Pancreas (tissue), 10 donors: ENCODE data around the gene GORASP2. TPM values are rescaled to one million over a fixed set of nuclear protein-coding genes. Genes with fewer than 3 reads are reported as not detected.

Source experiments
- ATAC-seq, 4 donors: fragments of 200-7000 bp; cut with Tn5 transposase; one replicate each; pipeline versions ENCODE4 v1.8.0 to v1.9.1; 2020; ENCODE audit warnings: mild to moderate bottlenecking in 4 of 4, moderate library complexity in 4 of 4
- DNase-seq, 6 donors: peaks; one replicate each; pipeline ENCODE4 v3.0.0-alpha.2; 2020
- FAIRE-seq: peaks from 2 replicates; lab custom pipeline; 2012; peaks lifted over from hg19 to GRCh38; lab: Jason Lieb, UNC
- H3K27ac ChIP-seq, 4 donors: fragments of 200-600 bp; sonication (generic); 1 replicate in 3 of 4; 2 replicates in 1 of 4; pipeline versions ENCODE4 v1.5.0 to v1.8.0; 2020
- H3K27me3 ChIP-seq, 4 donors: fragments of 200-600 bp; one replicate each; pipeline ENCODE4 v1.8.0; 2021
- H3K36me3 ChIP-seq, 3 donors: fragments of 200-600 bp; sonication (generic) in 1 of 3; one replicate each; pipeline versions ENCODE4 v1.5.0 to v1.8.0; 2020 to 2021
- H3K4me1 ChIP-seq, 3 donors: fragments of 200-600 bp; one replicate each; pipeline ENCODE4 v1.8.0; 2021
- H3K4me3 ChIP-seq, 4 donors: fragments of 200-600 bp; sonication (generic) in 2 of 4; one replicate each; pipeline versions ENCODE4 v1.5.0 to v1.8.0; 2020 to 2021
- H3K9me3 ChIP-seq, 4 donors: fragments of 200-600 bp; one replicate each; pipeline ENCODE4 v1.8.0; 2021
- WGBS, 2 donors: extraction: QIAGEN DNeasy Blood & Tissue Kit; methylation state at CpG; one replicate each; pipeline ENCODE4 v1.1.7; 2013; 5-methylcytosine and 5-hydroxymethylcytosine counted together
- intact Hi-C, 3 donors: fragments of 100-400 bp; cut with DNase I; formaldehyde crosslinking; loops; one replicate each; pipeline versions ENCODE4 v1.11.1 to v1.14.2; 2022
- polyA plus RNA-seq, 2 donors: library from polyadenylated mRNA; stranded (reverse); fragments of 200-250 nt; gene quantifications; one replicate each; pipeline ENCODE4 v1.2.3, GENCODE V29; 2013
- total RNA-seq, 6 donors: library from RNA; stranded (reverse); fragmentation: NEBNext Ultra II Directional in 4 of 6; extraction: Animal tissue kit (Norgen Biotek cat#: 25700) in 4 of 6; gene quantifications; one replicate each; pipeline versions ENCODE4 v1.2.1 to v1.2.4, GENCODE V29; 2021 to 2023
- TF ChIP-seq, protein P1 (sequence below), 4 donors: fragments of 200-600 bp; sonication (generic) in 3 of 4; IDR thresholded peaks; one replicate each; pipeline versions ENCODE4 v1.5.0 to v1.8.0; 2021; ENCODE audit warnings: antibody characterized with exemption in 4 of 4
- donor health status: healthy with polysubstance abuse.
- donor health status: DM: no; HTN: no; CAD: no; lungs with moderate emphysema.
- donor health status: DM: no; HTN: no; CAD: no.
- donor health status: control.
- donor health status: control.
- donor health status: Bipolar disorder and iron deficiency.
- donor health status: DM: yes; HTN: yes; CAD: no.
- donor health status: DM: no; HTN: no; CAD: no.
- donor health status: DM: no; HTN: no; CAD: no.
- donor health status: DM: yes; HTN: yes; CAD: no.

The GORASP2 gene
- total and polyA plus RNA-seq, 8 donors: 22.6 to 52.4 (median 41.0) TPM

DNA sequence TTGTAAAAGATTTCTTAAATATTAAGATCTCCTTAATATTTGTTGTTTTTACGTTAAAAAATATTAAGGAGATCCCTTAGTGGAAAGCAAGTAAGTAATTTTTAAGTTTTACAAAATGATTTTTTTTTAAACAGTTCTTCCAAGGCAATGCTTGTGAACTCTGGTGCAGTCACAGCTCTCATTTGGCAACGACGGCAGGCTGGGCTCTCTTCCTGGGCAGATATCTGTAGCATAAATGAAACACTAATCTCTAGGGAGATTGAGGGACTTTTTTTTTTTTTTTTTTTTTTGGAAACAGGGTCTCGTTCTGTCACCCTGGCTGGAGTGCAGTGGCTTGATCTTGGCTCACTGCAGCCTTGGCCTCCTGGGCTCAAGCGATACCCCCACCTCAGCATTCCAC lies 38.5 kb downstream of the GORASP2 start:
- FAIRE-seq (no peak), ATAC-seq (no peak), DNase-seq (no peak)
- intact Hi-C loops: loop anchor here in 1 of 3 donors (5.0 kb wide), 1 partner anchor 450 kb away; no protein-coding TSS in a partner anchor
- TF ChIP-seq, protein P1, sequence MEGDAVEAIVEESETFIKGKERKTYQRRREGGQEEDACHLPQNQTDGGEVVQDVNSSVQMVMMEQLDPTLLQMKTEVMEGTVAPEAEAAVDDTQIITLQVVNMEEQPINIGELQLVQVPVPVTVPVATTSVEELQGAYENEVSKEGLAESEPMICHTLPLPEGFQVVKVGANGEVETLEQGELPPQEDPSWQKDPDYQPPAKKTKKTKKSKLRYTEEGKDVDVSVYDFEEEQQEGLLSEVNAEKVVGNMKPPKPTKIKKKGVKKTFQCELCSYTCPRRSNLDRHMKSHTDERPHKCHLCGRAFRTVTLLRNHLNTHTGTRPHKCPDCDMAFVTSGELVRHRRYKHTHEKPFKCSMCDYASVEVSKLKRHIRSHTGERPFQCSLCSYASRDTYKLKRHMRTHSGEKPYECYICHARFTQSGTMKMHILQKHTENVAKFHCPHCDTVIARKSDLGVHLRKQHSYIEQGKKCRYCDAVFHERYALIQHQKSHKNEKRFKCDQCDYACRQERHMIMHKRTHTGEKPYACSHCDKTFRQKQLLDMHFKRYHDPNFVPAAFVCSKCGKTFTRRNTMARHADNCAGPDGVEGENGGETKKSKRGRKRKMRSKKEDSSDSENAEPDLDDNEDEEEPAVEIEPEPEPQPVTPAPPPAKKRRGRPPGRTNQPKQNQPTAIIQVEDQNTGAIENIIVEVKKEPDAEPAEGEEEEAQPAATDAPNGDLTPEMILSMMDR (IDR thresholded peaks at IDR 0.05): no peak
- Histone ChIP-seq H3K27me3 (no peaks in the 10 kb centered on the region), H3K9me3 (no peaks in the 10 kb centered on the region), H3K27ac (no peak overlapping the region), H3K4me3 (no peak overlapping the region), H3K36me3 (peaks cover 6 to 37% (median 36%) of the 10 kb centered on the region in 3 donors), H3K4me1 (no peaks in the 10 kb centered on the region)
- 78 to 87% methylated on average over 5 of the region's 5 CpGs for WGBS, 2 donors

DNA sequence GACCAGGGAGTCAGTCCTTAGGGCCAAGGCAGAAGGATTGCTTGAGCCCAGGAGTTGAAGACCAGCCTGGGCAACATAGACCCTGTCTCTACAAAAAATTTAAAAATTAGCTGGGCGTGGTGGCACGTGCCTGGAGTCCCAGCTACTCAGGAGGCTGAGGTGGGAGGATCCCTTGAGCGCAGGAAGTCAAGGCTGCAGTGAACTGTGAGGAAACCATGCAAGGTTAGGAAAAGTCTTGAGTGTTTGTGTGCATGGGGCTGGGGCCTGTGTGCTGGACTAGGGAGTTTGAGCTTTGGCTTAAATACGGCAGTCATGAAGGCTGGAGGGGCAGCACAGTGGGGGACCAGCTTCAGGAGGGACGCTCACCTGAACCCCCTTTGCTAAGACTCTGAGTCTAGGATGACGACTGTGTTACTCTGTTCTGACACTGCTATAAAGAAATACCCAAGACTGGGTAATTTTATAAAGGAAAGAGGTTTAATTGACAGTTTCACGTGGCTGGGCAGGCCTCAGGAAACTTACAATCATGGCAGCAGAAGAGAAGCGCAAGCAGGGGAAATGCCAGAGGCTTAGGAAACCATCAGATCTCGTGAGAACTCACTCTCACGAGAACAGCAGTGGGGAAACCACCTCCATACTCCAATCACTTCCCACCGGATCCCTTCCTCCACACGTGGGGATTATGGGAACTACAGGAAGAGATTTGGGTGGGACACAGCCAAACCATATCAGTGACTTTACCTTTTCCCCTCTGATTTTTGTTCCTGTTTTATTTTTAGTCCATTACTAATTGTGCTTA lies 39.4 kb downstream of the GORASP2 start:
- WGBS, 2 donors: 81 to 86% methylated on average over 12 of the region's 12 CpGs
- TF ChIP-seq, protein P1 (IDR thresholded peaks at IDR 0.05): no peak
- DNase-seq (no peak), ATAC-seq (no peak), FAIRE-seq (no peak)
- H3K9me3 ChIP-seq: no peaks in the 10 kb centered on the region
- H3K4me3 ChIP-seq: no peak overlapping the region
- H3K27ac ChIP-seq: no peak overlapping the region
- intact Hi-C loops: loop anchor here in 1 of 3 donors (5.0 kb wide), 1 partner anchor 449 kb away; no protein-coding TSS in a partner anchor
- H3K27me3 ChIP-seq: no peaks in the 10 kb centered on the region
- H3K36me3 ChIP-seq: peaks cover 6 to 30% (median 30%) of the 10 kb centered on the region in 3 donors
- peaks cover 0 to 4% (median 0%) of the 10 kb centered on the region in 3 donors for H3K4me1 ChIP-seq

DNA sequence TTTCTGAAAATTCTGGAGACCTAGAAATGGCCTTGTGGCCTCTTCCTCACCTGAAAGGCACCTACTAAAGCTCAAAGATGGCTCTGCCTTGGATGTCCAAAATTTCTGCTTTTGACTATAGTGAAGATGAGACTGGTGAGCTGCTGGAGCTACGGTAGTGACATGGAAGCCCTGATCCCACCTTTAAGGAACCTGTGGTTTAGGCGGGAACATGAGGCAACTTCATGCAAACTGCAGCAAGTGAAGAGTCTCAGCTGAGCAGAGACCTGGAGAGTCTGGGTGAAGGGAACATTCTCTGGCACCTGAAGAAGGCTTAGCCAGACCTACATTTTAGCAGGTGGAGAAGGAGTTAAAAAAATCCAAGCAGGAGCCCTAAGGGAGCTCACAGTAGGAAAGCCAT lies 40.0 kb downstream of the GORASP2 start:
- TF ChIP-seq, protein P1 (IDR thresholded peaks at IDR 0.05): no peak
- H3K4me1 ChIP-seq: peaks cover 0 to 5% (median 0%) of the 10 kb centered on the region in 3 donors
- peaks cover 3 to 26% (median 24%) of the 10 kb centered on the region in 3 donors for H3K36me3 ChIP-seq
- ATAC-seq: no peak
- intact Hi-C loops: loop anchor here in 1 of 3 donors (5.0 kb wide), 1 partner anchor 448 kb away; no protein-coding TSS in a partner anchor
- H3K27me3 ChIP-seq: no peaks in the 10 kb centered on the region
- no peak overlapping the region for H3K4me3 ChIP-seq
- no peaks in the 10 kb centered on the region for H3K9me3 ChIP-seq
- H3K27ac ChIP-seq: no peak overlapping the region
- no peak for FAIRE-seq
- no peak for DNase-seq
- WGBS, 2 donors: 85 to 93% methylated on average over 2 of the region's 2 CpGs

DNA sequence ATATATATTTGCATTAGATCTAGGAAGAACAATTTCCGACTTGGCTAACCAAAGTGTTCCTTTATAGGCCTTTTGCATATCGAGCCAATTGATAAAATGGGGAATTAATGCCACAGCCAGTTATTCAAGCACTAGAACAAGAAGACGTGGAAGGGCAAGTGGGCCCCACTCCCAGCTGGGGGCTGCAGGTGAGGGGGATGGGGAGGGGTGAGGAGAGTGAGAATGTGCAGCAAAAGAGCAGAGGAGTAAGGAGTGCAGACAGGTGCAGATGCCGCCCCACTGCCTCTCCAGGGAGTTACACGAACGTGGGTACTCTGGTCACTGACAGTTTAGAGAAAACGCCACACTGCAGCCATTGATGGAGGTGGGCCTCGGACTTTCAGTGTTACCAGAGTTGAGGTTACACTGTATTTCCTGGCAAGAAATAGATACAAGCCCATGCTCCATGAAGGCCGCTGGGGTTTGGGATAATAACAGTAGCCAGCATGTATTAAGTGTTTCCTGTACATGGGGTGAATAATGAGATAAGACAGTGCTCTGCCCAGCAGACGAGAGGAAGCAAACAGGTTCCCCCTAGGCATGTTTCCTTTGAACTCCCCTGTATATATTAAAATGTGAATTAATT lies 40.9 kb downstream of the GORASP2 start:
- ATAC-seq: no peak
- no peak for DNase-seq
- WGBS, 2 donors: 56 to 61% methylated on average over 10 of the region's 10 CpGs
- Histone ChIP-seq H3K27me3 (no peaks in the 10 kb centered on the region), H3K9me3 (no peaks in the 10 kb centered on the region), H3K4me1 (peaks cover 0 to 7% (median 0%) of the 10 kb centered on the region in 3 donors), H3K36me3 (peaks cover 3 to 19% (median 17%) of the 10 kb centered on the region in 3 donors), H3K4me3 (no peak overlapping the region), H3K27ac (no peak overlapping the region)
- TF ChIP-seq, protein P1 (IDR thresholded peaks at IDR 0.05): no peak
- FAIRE-seq: no peak
- intact Hi-C loops: loop anchor here in 1 of 3 donors (5.0 kb wide), 2 partner anchors 187 to 447 kb away; no protein-coding TSS in a partner anchor
